A549 (cell line): ENCODE results near the gene VEZT.

Source experiments
- CEBPB ChIP-seq, 2 experiments: fragments of >200 bp in 1 of 2; sonication (Bioruptor Twin) in 1 of 2; formaldehyde crosslinking in 1 of 2; IDR thresholded peaks; 2 replicates each; pipeline ENCODE4 v1.6.1; 2012 to 2016
- CTCF ChIP-seq: fragments of >200 bp; sonication (Bioruptor Twin); formaldehyde crosslinking; IDR thresholded peaks from 3 replicates; pipeline ENCODE4 v1.5.1; 2016
- EP300 ChIP-seq, 2 experiments: fragments of >200 bp; sonication (Bioruptor Twin); formaldehyde crosslinking; IDR thresholded peaks; 2 replicates in 1 of 2; 3 replicates in 1 of 2; pipeline ENCODE4 v1.6.1; 2016 to 2017
- JUN ChIP-seq, 2 experiments: fragments of >200 bp; sonication (Bioruptor Twin); formaldehyde crosslinking; IDR thresholded peaks; 2 replicates in 1 of 2; 3 replicates in 1 of 2; pipeline ENCODE4 v1.6.1; 2016 to 2017
- JUNB ChIP-seq: fragments of >200 bp; sonication (Bioruptor Twin); formaldehyde crosslinking; IDR thresholded peaks from 2 replicates; pipeline ENCODE4 v1.6.1; 2016
- MAFK ChIP-seq: fragments of 450-650 bp; IDR thresholded peaks from 2 replicates; pipeline ENCODE4 v1.6.1; 2014; ENCODE audit not compliant: partially characterized antibody
- MAX ChIP-seq: IDR thresholded peaks from 2 replicates; pipeline ENCODE4 v1.6.1; 2012
- NFE2L2 ChIP-seq: fragments of 150-350 bp; conservative IDR thresholded peaks from 2 replicates; pipeline ENCODE4 v1.6.1; 2014; ENCODE audit warnings: low read length
- PHF8 ChIP-seq: fragments of 200-600 bp; sonication (generic); IDR thresholded peaks from 2 replicates; pipeline ENCODE4 v1.6.1; 2016; ENCODE audit warnings: low read depth, mild to moderate bottlenecking, antibody characterized with exemption, moderate library complexity, borderline replicate concordance
- POLR2A ChIP-seq: IDR thresholded peaks from 2 replicates; pipeline ENCODE4 v1.6.1; 2012; ENCODE audit warnings: mild to moderate bottlenecking, low read length
- USF2 ChIP-seq: fragments of 450-650 bp; IDR thresholded peaks from 2 replicates; pipeline ENCODE4 v1.6.1; 2014; ENCODE audit warnings: antibody characterized with exemption

GRCh38 chr12:95217377-95218149, at the start of gene VEZT, which contains the start of gene FGD6:
- TF ChIP-seq USF2 (peak; percentile 75), CTCF (peak; percentile 71), JUNB (no peak), EP300 (IDR thresholded peaks at IDR 0.05) (no peak), POLR2A (peak; percentile 67), PHF8 (peak; percentile 77), JUN (IDR thresholded peaks at IDR 0.05) (peak in 1 of 2 experiments; percentile 68; a peak in 2 of 5 replicates), NFE2L2 (no peak), CEBPB (IDR thresholded peaks at IDR 0.05) (no peak), MAX (peak; percentile 93), MAFK (peak; percentile 47)
